RWPE1 (cell line): ENCODE data around the gene FAM9A.

Source experiments
- CTCF ChIA-PET: fragments of 350-600 bp; sonication (Branson Sonifier 250); formaldehyde crosslinking; extraction: SDS; loops from one replicate; lab custom pipeline; 2021; lab: Yijun Ruan, JAX
- POLR2A ChIA-PET: fragments of 400-600 bp; formaldehyde crosslinking; extraction: SDS; loops from one replicate; lab custom pipeline; 2020; ENCODE audit warnings: antibody characterized with exemption; ENCODE audit not compliant: low non-redundant PET; lab: Yijun Ruan, JAX
- DNase-seq: peaks from one replicate; pipeline ENCODE4 v3.0.0; 2012; ENCODE audit warnings: low spot score
- H3K27ac ChIP-seq: fragments of 450-650 bp; 2 replicates; pipeline ENCODE4 v1.5.1; 2017
- TF ChIP-seq, protein P1 (sequence below): fragments of 450-650 bp; conservative IDR thresholded peaks from 2 replicates; pipeline ENCODE4 v1.5.1; 2017; ENCODE audit warnings: low read depth, mild to moderate bottlenecking

The FAM9A gene

DNA sequence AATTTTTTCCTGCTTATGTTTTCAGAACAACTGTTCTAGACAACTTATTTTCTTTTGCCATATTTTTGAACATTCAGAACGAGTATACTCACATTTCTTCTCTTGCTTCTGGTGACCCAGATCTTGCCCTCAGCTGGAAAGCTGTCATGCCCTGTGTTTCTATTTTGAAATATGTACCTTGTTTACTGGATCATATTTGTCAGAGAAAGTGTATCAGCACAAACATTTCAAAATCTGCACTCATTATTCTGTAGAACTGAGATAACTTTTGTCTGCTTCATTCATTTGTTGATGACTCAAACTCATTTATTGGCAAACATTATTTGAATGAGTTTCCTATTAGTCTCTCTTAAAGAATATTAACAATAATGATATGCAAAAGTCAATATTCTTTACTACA is 46.2 kb upstream of the FAM9A start:
- no peak for DNase-seq
- TF ChIP-seq, protein P1, sequence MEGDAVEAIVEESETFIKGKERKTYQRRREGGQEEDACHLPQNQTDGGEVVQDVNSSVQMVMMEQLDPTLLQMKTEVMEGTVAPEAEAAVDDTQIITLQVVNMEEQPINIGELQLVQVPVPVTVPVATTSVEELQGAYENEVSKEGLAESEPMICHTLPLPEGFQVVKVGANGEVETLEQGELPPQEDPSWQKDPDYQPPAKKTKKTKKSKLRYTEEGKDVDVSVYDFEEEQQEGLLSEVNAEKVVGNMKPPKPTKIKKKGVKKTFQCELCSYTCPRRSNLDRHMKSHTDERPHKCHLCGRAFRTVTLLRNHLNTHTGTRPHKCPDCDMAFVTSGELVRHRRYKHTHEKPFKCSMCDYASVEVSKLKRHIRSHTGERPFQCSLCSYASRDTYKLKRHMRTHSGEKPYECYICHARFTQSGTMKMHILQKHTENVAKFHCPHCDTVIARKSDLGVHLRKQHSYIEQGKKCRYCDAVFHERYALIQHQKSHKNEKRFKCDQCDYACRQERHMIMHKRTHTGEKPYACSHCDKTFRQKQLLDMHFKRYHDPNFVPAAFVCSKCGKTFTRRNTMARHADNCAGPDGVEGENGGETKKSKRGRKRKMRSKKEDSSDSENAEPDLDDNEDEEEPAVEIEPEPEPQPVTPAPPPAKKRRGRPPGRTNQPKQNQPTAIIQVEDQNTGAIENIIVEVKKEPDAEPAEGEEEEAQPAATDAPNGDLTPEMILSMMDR = no peak
- no peak overlapping the region for H3K27ac ChIP-seq
- ChIA-PET POLR2A (no interaction called here), CTCF (no interaction called here)

DNA sequence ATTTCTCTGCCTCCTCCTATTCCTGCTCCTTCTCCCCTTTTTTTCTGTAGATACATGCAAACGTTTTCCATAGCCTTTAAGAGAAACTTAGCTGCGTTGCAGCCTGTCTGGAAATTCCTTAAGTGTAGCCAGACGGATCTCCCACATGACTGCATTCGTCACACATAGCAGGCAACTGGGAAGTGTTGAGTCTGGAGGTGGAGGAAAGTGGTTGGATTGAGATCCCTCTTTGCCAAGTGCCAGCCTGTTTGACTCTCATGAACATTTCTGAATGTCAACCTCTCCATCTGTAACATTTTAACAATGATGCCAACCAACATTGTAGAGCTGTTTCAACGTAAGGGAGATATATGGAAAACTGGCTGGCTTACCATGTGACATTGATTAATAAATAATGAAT is 45.1 kb upstream of the FAM9A start:
- CTCF ChIA-PET = interaction anchor here (0.6 kb wide), 1 partner anchor 1344 kb away, joined by 4 read pairs; no protein-coding TSS in a partner anchor
- POLR2A ChIA-PET = no interaction called here
- TF ChIP-seq, protein P1 = no peak
- H3K27ac ChIP-seq = no peak overlapping the region
- no peak for DNase-seq

DNA sequence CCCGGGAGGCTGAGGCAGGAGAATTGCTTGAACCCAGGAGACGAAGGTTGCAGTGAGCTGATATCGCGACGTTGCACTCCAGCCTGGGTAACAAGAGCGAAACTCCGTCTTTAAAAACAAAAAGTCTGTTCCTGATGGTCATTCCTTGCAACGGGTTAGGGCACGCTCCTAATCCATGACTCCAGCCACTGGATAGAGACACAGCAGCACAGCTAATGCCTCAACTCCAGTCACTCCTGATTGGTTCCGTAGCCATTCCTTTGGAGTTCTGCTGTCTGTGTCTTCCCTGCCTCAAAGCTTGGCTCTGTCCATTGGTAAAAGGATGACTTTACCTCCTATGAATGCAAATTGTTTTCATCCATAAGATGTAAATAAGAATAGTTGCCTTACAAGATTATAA is 44.3 kb upstream of the FAM9A start:
- ChIA-PET CTCF (no interaction called here), POLR2A (no interaction called here)
- TF ChIP-seq, protein P1 = no peak
- H3K27ac ChIP-seq = no peak overlapping the region
- no peak for DNase-seq

DNA sequence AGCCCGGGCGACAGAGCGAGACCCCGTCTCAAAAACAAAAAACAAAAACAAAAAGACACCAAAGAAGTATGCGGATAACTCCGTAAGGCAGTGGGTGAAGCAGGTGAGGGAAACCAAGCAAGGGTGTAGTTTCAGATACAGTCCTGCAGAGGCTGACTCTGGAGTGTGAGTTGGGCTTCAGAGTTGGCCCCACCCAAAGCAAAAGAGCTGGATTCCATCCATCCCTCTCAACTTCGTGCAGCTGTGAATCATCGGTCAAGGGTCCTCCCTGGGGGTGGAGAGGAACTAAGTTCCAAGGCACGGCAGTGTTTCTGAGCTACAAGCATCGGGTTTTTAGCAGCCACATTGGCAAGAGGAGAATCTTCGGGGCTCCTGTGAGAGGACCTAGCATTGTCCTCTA is 43.9 kb upstream of the FAM9A start:
- POLR2A ChIA-PET = no interaction called here
- TF ChIP-seq, protein P1 = no peak
- CTCF ChIA-PET = no interaction called here
- DNase-seq = no peak
- no peak overlapping the region for H3K27ac ChIP-seq

DNA sequence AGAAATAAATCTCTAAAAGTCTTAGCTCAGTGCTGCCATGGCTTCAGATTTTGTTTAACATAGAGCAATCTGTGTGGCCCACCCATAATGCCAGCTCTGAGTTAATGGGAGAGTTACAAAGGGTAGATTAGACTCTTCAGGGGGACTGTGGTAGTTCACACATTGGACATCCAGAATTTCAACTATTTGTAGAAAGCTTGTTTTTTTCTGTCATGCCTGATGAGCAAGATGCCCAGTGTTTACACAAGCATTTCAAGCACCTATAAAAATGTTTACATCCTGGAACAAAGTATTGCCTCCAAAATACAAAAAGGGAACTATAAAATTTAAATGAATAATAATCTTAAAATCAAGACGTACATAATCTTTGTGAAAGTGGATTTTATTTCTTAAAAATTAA is 43.0 kb upstream of the FAM9A start:
- TF ChIP-seq, protein P1 = no peak
- H3K27ac ChIP-seq = no peak overlapping the region
- no peak for DNase-seq
- ChIA-PET POLR2A (no interaction called here), CTCF (interaction anchor here (0.7 kb wide), 1 partner anchor 251 kb away, joined by 3 read pairs; no protein-coding TSS in a partner anchor)

DNA sequence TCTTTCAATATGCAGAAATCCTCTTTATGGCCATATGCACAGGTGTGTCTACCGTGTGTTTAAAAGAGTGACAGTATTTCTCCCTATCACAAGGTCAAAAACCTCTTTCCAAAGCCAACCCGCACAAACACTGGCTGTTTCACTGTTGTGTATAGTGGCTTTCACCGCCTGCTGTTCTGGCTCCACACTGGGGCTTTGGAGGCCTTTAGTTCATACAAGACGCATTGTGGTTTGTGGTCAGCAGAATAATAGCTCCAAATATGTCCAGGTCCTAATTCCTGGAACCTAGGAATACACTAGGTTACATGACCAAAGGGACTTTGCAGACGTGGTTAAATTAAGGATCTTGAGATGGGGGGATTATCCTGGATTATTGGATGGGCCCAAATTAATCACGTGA is 40.7 kb upstream of the FAM9A start:
- no peak overlapping the region for H3K27ac ChIP-seq
- POLR2A ChIA-PET = no interaction called here
- no peak for DNase-seq
- TF ChIP-seq, protein P1 = no peak
- CTCF ChIA-PET = no interaction called here

DNA sequence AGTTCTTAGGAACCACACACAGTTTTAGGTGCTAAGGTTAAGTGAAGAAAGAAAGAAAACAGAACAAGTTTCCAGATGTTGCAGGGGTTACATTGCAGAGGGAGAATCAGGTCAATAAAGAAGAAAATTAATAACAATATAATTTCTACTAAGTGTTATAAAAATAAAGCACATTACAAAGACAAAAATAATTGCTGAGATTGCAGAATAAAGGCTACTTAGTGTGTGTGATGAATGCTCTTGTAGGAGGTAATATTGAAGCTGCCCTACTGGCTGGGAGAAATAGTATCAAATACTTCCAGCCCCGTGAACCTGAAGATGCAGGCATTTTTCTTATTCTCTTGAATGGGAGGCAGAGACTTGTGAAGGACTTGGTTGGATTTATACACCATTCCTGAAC is 33.2 kb upstream of the FAM9A start:
- ChIA-PET POLR2A (no interaction called here), CTCF (no interaction called here)
- DNase-seq = no peak
- no peak overlapping the region for H3K27ac ChIP-seq
- TF ChIP-seq, protein P1 = no peak
